Measurements from ENCODE around the gene CDAN1.
A peak's percentile ranks its signal among the peaks of the same experiment; 100 is the strongest.

Gene CDAN1

GRCh38 chr15:42735382-42736165 lies 1.4 kb downstream of the CDAN1 start:
- peak overlapping the region; percentile 72 for H3K4me3 ChIP-seq (ENCODE audit: low read length)
- no peak for DNase-seq (ENCODE audit: low read depth, low spot score)

- no peak for DNase-seq (ENCODE audit: low read depth, low spot score)
- no peak overlapping the region for H3K4me3 ChIP-seq (ENCODE audit: low read length)
These were observed 2.8 kb downstream of the CDAN1 start for GRCh38 chr15:42734076-42734672.

DNA sequence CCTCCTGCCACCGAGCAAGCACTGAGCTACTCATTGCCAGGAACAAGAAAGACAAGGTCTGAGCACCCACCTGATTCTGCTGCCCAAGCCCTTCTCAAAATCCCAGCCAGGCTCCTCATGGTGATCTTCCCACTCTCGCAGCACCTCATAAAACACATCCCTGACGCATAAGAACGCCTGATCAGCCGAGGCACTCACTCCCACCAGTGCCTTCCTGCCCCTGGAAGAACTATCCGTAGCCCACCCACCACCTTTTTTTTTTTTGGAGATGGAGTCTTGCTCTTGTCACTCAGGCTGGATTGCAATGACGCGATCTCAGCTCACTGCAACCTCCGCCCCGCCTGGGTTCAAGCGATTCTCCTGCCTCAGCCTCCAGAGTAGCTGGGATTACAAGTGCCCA lies 3.9 kb downstream of the CDAN1 start:
- H3K4me3 ChIP-seq (ENCODE audit: low read length) = no peak overlapping the region
- no peak for DNase-seq (ENCODE audit: low read depth, low spot score)

GRCh38 chr15:42732095-42732827 lies 4.7 kb downstream of the CDAN1 start:
- no peak overlapping the region for H3K4me3 ChIP-seq (ENCODE audit: low read length)
- no peak for DNase-seq (ENCODE audit: low read depth, low spot score)

- H3K4me3 ChIP-seq (ENCODE audit: low read length) = no peak overlapping the region
- DNase-seq (ENCODE audit: low read depth, low spot score) = no peak
These were observed 5.5 kb downstream of the CDAN1 start for GRCh38 chr15:42731461-42731860.

- no peak overlapping the region for H3K4me3 ChIP-seq (ENCODE audit: low read length)
- DNase-seq (ENCODE audit: low read depth, low spot score) = no peak
These were observed 6.4 kb downstream of the CDAN1 start for GRCh38 chr15:42730536-42730935.

GRCh38 chr15:42730135-42730534 lies 6.8 kb downstream of the CDAN1 start:
- no peak for DNase-seq (ENCODE audit: low read depth, low spot score)
- no peak overlapping the region for H3K4me3 ChIP-seq (ENCODE audit: low read length)

DNA sequence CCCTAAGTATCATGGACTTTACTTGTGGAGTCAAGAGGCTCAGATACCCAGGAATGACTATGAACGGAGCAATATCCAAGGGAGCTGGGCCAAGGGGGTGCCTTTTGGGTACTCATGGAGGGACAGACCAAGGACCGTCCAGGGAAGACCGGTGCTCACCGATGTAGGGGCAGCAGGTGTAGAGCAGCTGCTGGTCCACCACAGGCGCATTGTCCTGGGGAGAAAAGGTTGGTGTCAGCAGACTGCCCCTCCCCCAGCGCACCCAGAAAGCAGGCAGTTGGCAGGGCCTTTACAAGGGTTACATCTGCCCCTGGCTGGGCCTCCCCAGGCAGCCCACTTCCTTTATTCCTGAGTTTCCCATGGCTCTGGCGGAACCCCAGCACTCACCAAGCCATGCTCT lies 7.5 kb downstream of the CDAN1 start:
- H3K4me3 ChIP-seq (ENCODE audit: low read length) = no peak overlapping the region
- DNase-seq (ENCODE audit: low read depth, low spot score) = no peak

- H3K4me3 ChIP-seq (ENCODE audit: low read length) = no peak overlapping the region
- no peak for DNase-seq (ENCODE audit: low read depth, low spot score)
These were observed 8.0 kb downstream of the CDAN1 start for GRCh38 chr15:42728972-42729371.

GRCh38 chr15:42728560-42728959 lies 8.4 kb downstream of the CDAN1 start:
- no peak for DNase-seq (ENCODE audit: low read depth, low spot score)
- H3K4me3 ChIP-seq (ENCODE audit: low read length) = no peak overlapping the region

DNA sequence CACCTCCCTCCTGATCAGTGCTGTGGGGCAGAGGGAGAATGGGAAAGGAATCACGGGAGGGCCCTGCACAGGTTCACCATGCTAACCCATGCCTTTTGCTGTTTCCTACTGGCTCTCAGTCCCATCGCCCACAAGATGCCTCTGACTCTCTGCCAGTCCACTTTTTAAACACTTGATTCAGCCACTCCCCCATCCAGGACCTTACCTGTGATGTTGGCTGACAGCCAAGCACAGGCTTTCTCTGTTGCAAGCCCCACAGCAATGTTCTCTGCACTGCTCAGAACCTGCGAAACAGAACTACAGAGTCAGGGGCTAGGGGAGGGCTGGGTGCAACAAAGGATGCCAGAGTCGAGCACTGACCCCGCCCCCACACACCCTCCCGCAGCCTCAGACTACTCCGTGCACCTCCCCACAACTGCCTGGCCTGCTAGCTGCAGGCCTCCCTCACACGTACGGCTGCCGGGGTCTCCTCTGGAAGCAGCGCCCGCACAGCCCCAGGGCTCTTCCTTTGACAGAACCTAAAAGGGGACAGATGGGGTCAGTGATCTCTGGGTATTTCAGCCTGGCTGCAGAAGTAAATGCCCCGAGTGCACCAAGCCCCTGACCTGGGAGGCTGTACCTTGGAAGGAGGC lies 9.1 kb downstream of the CDAN1 start:
- DNase-seq (ENCODE audit: low read depth, low spot score) = no peak
- H3K4me3 ChIP-seq (ENCODE audit: low read length) = no peak overlapping the region

DNA sequence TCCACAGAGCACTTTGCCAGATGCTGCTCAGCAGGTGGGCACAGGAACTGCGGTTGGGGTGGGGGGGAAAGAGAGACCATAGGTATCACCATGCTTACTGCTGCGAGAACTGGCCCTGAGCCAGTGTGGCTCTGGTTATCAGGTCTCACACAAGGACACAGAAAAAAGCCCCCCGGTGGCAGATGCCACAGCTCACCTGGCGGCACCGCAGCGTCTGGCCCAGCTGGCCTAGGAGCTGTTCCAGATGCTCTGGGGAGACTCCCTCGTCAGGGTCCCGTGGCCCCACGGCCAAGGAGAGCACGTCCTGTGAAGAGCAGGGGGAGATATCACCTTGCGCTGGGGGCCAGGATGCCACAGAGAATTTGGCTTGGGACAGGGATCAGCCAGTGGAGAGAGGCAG lies 10.8 kb downstream of the CDAN1 start:
- peak; percentile 20 for DNase-seq (ENCODE audit: low read depth, low spot score)
- H3K4me3 ChIP-seq (ENCODE audit: low read length) = no peak overlapping the region

DNA sequence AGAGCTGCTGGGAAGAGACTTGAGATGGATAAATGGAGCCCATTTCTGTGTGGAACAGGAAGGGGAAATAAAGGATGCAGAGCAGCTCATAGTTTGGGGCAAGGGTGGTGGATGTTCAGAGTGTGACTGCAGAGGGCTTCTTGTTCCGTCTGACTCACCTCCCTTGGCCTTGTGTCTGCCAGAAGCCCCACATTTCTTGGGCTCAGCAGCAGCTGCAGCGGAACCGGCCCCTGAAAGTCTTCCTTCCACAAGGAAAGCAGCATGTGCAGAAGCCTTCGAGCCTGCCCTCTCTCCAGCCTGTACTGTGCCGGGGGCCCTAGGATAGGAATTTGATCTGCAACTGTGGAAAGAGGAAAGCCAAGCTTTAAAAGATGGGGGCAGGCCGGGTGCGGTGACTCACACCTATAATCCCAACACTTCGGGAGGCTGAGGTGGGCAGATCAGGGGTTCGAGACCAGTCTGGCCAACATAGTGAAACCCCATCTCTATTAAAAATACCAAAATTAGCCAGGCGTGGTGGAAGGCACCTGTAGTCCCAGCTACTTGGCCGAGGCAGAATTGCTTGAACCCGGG lies 11.5 kb downstream of the CDAN1 start:
- DNase-seq (ENCODE audit: low read depth, low spot score) = no peak
- no peak overlapping the region for H3K4me3 ChIP-seq (ENCODE audit: low read length)

- DNase-seq (ENCODE audit: low read depth, low spot score) = no peak
- no peak overlapping the region for H3K4me3 ChIP-seq (ENCODE audit: low read length)
These were observed 12.7 kb downstream of the CDAN1 start for GRCh38 chr15:42724276-42724675.

DNA sequence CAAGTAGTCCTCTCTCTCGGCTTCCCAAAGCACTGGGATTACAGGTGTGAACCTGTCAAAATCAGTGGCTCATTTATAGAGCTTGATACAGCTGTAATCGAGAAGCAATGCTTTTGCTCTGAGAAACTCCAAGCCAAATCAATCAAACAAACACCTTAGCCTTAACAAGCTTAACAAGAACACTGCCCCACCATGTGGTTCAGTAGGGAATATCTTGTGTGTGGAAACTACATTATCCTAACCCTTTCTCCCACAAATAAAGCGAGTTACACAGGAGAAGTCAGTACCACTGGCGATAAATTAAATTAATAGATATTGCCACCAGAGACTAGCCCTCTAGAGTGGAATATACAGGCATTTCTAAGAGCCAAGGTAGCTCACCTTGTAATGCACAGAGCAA lies 13.9 kb downstream of the CDAN1 start:
- no peak for DNase-seq (ENCODE audit: low read depth, low spot score)
- H3K4me3 ChIP-seq (ENCODE audit: low read length) = no peak overlapping the region

GRCh38 chr15:42721916-42722315 lies 15.0 kb downstream of the CDAN1 start:
- H3K4me3 ChIP-seq (ENCODE audit: low read length) = no peak overlapping the region
- DNase-seq (ENCODE audit: low read depth, low spot score) = no peak

DNA sequence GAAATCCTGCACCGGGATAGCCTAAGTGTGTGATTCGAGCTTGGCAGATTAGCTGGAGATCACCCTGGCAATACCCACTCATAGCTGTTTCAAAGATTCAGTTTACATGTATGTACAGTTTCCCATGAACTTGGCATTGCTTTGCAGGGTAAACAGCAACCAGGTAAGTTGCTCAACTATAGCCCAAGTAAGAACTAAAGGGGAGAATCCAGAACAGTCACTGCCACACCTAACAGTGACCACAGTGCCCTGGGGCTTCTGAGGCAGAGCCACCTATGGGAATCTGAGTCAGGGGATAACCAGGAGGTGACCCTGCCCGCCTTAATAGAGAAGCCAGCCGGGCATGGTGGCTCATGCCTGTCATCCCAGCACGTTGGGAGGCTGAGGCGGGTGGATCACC lies 15.9 kb downstream of the CDAN1 start:
- DNase-seq (ENCODE audit: low read depth, low spot score) = no peak
- H3K4me3 ChIP-seq (ENCODE audit: low read length) = no peak overlapping the region

- no peak for DNase-seq (ENCODE audit: low read depth, low spot score)
- no peak overlapping the region for H3K4me3 ChIP-seq (ENCODE audit: low read length)
These were observed 16.9 kb downstream of the CDAN1 start for GRCh38 chr15:42720071-42720470.

DNA sequence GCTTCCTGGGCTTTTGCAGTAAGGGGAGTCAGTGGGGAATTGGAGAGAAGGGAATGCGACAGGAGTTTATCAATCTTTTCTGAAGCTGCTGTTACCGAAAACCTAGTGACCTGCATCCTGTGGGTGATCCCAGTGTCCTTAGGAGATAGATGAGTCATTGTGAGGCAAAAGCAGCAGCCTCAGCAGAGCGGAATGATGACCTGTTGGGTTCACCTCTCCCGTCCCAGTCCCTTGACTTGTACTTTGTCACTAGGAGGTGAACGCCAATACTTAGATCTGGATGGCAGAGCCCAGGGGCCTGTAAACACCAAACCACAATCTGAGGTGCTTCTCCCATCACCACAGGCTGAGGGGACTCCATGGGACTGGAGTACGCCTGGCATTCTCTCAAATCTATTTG lies 17.9 kb downstream of the CDAN1 start:
- no peak for DNase-seq (ENCODE audit: low read depth, low spot score)
- H3K4me3 ChIP-seq (ENCODE audit: low read length) = no peak overlapping the region

GRCh38 chr15:42716626-42717025 lies 20.3 kb downstream of the CDAN1 start:
- DNase-seq (ENCODE audit: low read depth, low spot score) = no peak
- H3K4me3 ChIP-seq (ENCODE audit: low read length) = no peak overlapping the region
